DND-41 (cell line): ENCODE data around the gene KRTAP5-4.

Experiments
- CTCF ChIP-seq: IDR thresholded peaks from 2 replicates; pipeline ENCODE4 v1.5.1; 2012; ENCODE audit warnings: borderline replicate concordance, low read length, moderate library complexity, mild to moderate bottlenecking; ENCODE audit not compliant: poor library complexity, severe bottlenecking; ENCODE audit errors: extremely low read depth
- EZH2 ChIP-seq: IDR thresholded peaks from 3 replicates; pipeline ENCODE4 v1.6.1; 2012; ENCODE audit warnings: borderline replicate concordance, low read depth, mild to moderate bottlenecking, moderate library complexity, low read length, inconsistent platforms; ENCODE audit not compliant: severe bottlenecking

- TF ChIP-seq EZH2 = no peak
- TF ChIP-seq CTCF = no peak
These were observed 33.5 kb upstream of the KRTAP5-4 start for GRCh38 chr11:1655168-1656060.
